Lower leg skin (tissue), 4 donors: ENCODE measurements around the gene TUT4. TPM values are rescaled to one million over a fixed set of nuclear protein-coding genes. Genes with fewer than 3 reads are reported as not detected.

ENCODE experiments used
- DNase-seq, 2 donors: peaks; one replicate each; pipeline ENCODE4 v3.0.0-alpha.2; 2019; ENCODE audit warnings: low spot score in 2 of 2
- H3K4me3 ChIP-seq: fragments of 200-600 bp; sonication (generic); 2 replicates; pipeline ENCODE4 v1.5.1; 2017; ENCODE audit warnings: mild to moderate bottlenecking, low read depth; ENCODE audit not compliant: poor library complexity, severe bottlenecking
- CTCF ChIP-seq, 3 donors: fragments of 450-650 bp; IDR thresholded peaks; one replicate each; pipeline ENCODE4 v1.5.1; 2016; ENCODE audit warnings: antibody characterized with exemption in 3 of 3, mild to moderate bottlenecking in 3 of 3, moderate library complexity in 2 of 3
- POLR2A ChIP-seq, 2 donors: fragments of 450-650 bp; IDR thresholded peaks; one replicate each; pipeline ENCODE4 v1.6.1; 2016 to 2017; ENCODE audit warnings: antibody characterized with exemption in 2 of 2, mild to moderate bottlenecking in 1 of 2, moderate library complexity in 1 of 2
- WGBS, 2 donors: methylation state at CpG; one replicate each; pipeline ENCODE4 v1.1.5; 2018; 5-methylcytosine and 5-hydroxymethylcytosine counted together
- intact Hi-C: fragments of 100-400 bp; cut with DNase I; formaldehyde crosslinking; loops from one replicate; pipeline ENCODE4 v1.15.0; 2023; ENCODE audit warnings: low total_unique reads
- total RNA-seq, 4 donors: library from RNA; depleted of rRNA; stranded (reverse); fragments of >200 nt; gene quantifications; one replicate each; pipeline ENCODE4 v1.1.0, GENCODE V29; 2016

TUT4 gene
- total RNA-seq, 4 donors from 2014 or later, result 36.8 to 94.0 (median 52.0) TPM

GRCh38 chr1:52598729-52599128, 45.8 kb upstream of the TUT4 start:
- no peak for TF ChIP-seq CTCF (IDR thresholded peaks at IDR 0.05)
- TF ChIP-seq POLR2A (IDR thresholded peaks at IDR 0.05), result no peak
- no peak for DNase-seq
- WGBS, 2 donors, result 97% methylated on average over 7 of the region's 7 CpGs
- intact Hi-C loops, result no loop called here
- H3K4me3 ChIP-seq, result no peak overlapping the region

- H3K4me3 ChIP-seq, result no peak overlapping the region
- intact Hi-C loops, result no loop called here
- DNase-seq, result no peak
- TF ChIP-seq CTCF (IDR thresholded peaks at IDR 0.05) (no peak), POLR2A (IDR thresholded peaks at IDR 0.05) (no peak)
- WGBS, 2 donors, result 42 to 64% methylated on average over 2 of the region's 2 CpGs
Observed at GRCh38 chr1:52597912-52598311, 45.0 kb upstream of the TUT4 start.

GRCh38 chr1:52595061-52595460, 42.2 kb upstream of the TUT4 start:
- 37 to 44% methylated on average over 3 of the region's 3 CpGs for WGBS, 2 donors
- TF ChIP-seq CTCF (IDR thresholded peaks at IDR 0.05) (no peak), POLR2A (IDR thresholded peaks at IDR 0.05) (no peak)
- H3K4me3 ChIP-seq, result no peak overlapping the region
- intact Hi-C loops, result no loop called here
- DNase-seq, result no peak

- 95 to 97% methylated on average over 1 of the region's 1 CpG for WGBS, 2 donors
- TF ChIP-seq CTCF (IDR thresholded peaks at IDR 0.05) (no peak), POLR2A (IDR thresholded peaks at IDR 0.05) (no peak)
- H3K4me3 ChIP-seq, result no peak overlapping the region
- intact Hi-C loops, result no loop called here
- no peak for DNase-seq
Observed at GRCh38 chr1:52593495-52593894, 40.6 kb upstream of the TUT4 start.

GRCh38 chr1:52592637-52593323, 39.9 kb upstream of the TUT4 start:
- TF ChIP-seq CTCF (IDR thresholded peaks at IDR 0.05) (no peak), POLR2A (IDR thresholded peaks at IDR 0.05) (no peak)
- intact Hi-C loops, result no loop called here
- H3K4me3 ChIP-seq, result no peak overlapping the region
- WGBS, 2 donors, result 90 to 92% methylated on average over 5 of the region's 5 CpGs
- DNase-seq, result no peak

- no peak for TF ChIP-seq POLR2A (IDR thresholded peaks at IDR 0.05)
- no peak for TF ChIP-seq CTCF (IDR thresholded peaks at IDR 0.05)
- intact Hi-C loops, result no loop called here
- DNase-seq, result no peak
- WGBS, 2 donors, result 56 to 60% methylated on average over 6 of the region's 6 CpGs
- no peak overlapping the region for H3K4me3 ChIP-seq
Observed at GRCh38 chr1:52590266-52590665, 37.4 kb upstream of the TUT4 start.
